Measurements from ENCODE around the gene ZFYVE16. TPM values are rescaled to one million over a fixed set of nuclear protein-coding genes. Genes with fewer than 3 reads are reported as not detected.
"Not testable (repeated sequence)": the region's sequence is repeated elsewhere in the genome, so short reads cannot be mapped to it uniquely, and the experiment has no call there.

ZFYVE16 gene
- total RNA-seq, 4 donors from 2014 or later, result 18.2 to 32.2 (median 28.8) TPM

DNA sequence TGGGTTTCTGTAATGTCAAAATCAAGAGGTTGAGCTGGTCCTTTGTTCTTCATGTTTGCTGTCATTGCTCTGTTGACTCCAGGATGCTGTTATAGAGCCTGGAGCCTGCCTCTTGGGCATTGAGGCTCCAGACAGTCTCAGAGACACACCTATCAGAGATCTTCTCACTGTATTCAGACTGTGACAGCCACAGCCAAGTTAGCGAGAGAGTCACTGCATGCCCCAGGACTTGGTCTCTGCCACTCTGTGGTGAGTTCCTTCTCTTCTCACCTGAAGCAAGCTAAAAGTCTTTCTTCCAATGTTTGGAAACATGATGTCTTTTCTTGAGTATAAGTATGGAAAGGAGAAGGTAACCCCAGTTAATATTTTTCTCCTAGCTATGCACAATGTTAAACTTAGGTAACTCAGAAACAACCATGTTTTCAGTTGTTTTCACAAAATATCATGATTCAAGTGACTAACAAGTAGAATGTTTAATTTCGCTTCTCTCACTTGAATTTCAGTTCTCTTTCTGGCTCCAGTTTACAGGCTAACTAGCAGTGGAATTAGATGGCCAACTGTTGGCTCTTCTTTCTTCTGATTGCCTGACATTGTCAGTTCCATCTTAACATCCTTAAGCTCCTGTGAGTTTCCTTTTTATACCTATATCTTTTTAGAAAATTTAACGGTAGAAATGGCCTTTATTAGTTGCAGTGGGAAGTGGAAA lies 20.6 kb upstream of the ZFYVE16 start:
- Histone ChIP-seq H3K4me3 (no peak overlapping the region), H3K4me1 (no peaks in the 10 kb centered on the region), H3K27ac (no peak overlapping the region), H3K9me3 (no peaks in the 10 kb centered on the region), H3K36me3 (no peaks in the 10 kb centered on the region), H3K27me3 (no peaks in the 10 kb centered on the region)
- TF ChIP-seq, protein P1, sequence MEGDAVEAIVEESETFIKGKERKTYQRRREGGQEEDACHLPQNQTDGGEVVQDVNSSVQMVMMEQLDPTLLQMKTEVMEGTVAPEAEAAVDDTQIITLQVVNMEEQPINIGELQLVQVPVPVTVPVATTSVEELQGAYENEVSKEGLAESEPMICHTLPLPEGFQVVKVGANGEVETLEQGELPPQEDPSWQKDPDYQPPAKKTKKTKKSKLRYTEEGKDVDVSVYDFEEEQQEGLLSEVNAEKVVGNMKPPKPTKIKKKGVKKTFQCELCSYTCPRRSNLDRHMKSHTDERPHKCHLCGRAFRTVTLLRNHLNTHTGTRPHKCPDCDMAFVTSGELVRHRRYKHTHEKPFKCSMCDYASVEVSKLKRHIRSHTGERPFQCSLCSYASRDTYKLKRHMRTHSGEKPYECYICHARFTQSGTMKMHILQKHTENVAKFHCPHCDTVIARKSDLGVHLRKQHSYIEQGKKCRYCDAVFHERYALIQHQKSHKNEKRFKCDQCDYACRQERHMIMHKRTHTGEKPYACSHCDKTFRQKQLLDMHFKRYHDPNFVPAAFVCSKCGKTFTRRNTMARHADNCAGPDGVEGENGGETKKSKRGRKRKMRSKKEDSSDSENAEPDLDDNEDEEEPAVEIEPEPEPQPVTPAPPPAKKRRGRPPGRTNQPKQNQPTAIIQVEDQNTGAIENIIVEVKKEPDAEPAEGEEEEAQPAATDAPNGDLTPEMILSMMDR (IDR thresholded peaks at IDR 0.05), result no peak
- TF ChIP-seq POLR2A (IDR thresholded peaks at IDR 0.05), result no peak
- no peak for DNase-seq

DNA sequence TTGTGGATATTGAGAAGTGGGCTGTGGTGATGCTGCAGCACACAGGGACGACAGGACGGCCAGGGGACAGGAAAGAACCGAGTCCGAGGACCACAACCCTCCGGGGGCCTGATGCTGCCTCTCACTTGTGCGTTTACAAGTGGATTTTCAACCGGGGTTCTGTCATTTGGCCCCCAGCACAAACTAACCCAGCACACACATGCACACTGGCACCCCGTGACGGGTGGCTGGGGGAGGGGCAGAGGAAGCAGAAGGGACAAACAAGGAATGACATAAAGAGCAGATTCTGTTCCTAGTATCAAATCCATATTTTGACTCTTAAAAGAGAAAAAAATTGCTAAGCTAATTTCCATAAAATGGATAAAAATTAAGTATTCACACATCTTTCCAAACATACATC lies 18.3 kb upstream of the ZFYVE16 start:
- Histone ChIP-seq H3K4me1 (no peaks in the 10 kb centered on the region), H3K27ac (no peak overlapping the region), H3K4me3 (no peak overlapping the region), H3K36me3 (no peaks in the 10 kb centered on the region), H3K27me3 (no peaks in the 10 kb centered on the region), H3K9me3 (no peaks in the 10 kb centered on the region)
- no peak for TF ChIP-seq POLR2A (IDR thresholded peaks at IDR 0.05)
- TF ChIP-seq, protein P1 (IDR thresholded peaks at IDR 0.05), result no peak
- peak in 2 of 3 donors; percentile 20 to 56 for DNase-seq

DNA sequence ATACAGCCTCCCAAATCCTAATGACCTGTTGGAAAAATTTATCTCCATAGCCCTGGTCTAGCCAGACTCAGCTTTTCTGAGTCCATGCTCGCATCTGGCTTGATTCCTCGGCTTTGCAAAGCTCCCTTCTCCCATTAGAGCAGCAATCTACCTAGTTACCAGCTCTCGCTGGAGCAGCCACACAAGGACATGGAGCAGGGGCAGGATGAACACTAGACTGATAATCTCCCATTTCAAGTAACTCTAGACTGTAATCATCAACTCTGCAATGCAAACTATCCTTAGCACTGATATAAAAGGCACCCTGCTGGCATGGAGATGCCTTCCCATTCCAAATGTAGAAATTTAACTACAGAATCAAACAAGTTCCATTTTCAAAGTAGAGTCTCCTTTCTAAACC lies 17.5 kb upstream of the ZFYVE16 start:
- not testable (repeated sequence) for H3K9me3 ChIP-seq, DNase-seq, H3K27ac ChIP-seq, H3K4me1 ChIP-seq, H3K4me3 ChIP-seq, H3K36me3 ChIP-seq, H3K27me3 ChIP-seq

DNA sequence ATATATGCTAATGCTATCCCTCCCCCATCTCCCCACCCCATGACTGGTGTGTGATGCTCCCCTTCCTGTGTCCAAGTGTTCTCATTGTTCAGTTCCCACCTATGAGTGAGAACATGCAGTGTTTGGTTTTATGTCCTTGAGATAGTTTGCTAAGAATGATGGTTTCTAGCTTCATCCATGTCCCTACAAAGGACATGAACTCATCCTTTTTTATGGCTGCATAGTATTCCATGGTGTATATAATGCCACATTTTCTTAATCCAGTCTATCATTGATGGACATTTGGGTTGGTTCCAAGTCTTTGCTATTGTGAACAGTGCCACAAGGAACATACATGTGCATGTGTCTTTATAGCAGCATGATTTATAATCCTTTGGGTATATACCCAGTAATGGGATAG lies 16.6 kb upstream of the ZFYVE16 start:
- H3K36me3 ChIP-seq, DNase-seq, H3K27ac ChIP-seq: not testable (repeated sequence)

DNA sequence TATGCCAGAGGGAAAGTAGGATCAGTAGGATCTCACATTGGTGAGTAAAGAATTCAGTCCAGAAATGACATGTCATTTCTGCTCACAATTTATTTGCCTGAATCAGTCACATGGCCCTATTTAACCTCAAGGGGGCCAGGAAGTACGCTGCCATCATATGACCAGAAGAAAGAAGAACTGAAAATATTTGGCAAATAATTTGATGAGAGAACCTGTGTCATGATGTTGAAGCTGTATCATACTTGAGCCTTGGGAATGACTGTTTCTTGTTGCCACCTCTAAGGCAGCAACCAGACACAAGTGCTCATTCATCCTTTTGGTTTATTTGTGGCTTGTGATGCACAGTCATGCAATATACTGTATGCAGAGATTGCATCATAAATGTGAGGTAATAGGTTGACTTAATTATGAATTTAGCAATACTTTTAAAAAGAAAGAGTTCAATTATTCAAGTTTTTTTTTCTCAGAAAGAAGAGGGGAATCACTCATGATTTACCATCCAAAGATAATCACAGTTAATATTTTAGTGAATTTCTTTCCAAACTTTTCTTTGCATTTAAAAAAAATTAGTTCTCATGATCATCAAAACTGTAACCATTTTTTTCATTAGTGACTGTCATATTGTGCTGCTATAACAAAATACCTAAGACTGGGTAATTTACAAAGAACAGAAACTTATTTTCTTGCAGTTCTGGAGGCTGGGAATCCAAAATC lies 8.2 kb upstream of the ZFYVE16 start:
- H3K27me3 ChIP-seq, result no peaks in the 10 kb centered on the region
- H3K27ac ChIP-seq, result peak overlapping the region in 1 of 4 donors; percentile 44
- no peaks in the 10 kb centered on the region for H3K36me3 ChIP-seq
- TF ChIP-seq, protein P1 (IDR thresholded peaks at IDR 0.05), result peak in 1 of 6 experiments; percentile 20
- TF ChIP-seq POLR2A (IDR thresholded peaks at IDR 0.05), result no peak
- H3K4me1 ChIP-seq, result no peaks in the 10 kb centered on the region
- H3K4me3 ChIP-seq, result no peak overlapping the region
- H3K9me3 ChIP-seq, result no peaks in the 10 kb centered on the region
- peak in 2 of 3 donors; percentile 50 to 54 for DNase-seq

More for the DNA sequence above, 16.6 kb upstream of the ZFYVE16 start:
- H3K4me1 ChIP-seq, H3K9me3 ChIP-seq, H3K4me3 ChIP-seq, H3K27me3 ChIP-seq: not testable (repeated sequence)

GRCh38 chr5:80400368-80400767 lies 7.5 kb upstream of the ZFYVE16 start:
- not testable (repeated sequence) for DNase-seq, H3K27me3 ChIP-seq, H3K36me3 ChIP-seq, H3K4me3 ChIP-seq, H3K4me1 ChIP-seq, H3K9me3 ChIP-seq, H3K27ac ChIP-seq

- no peak for TF ChIP-seq POLR2A (IDR thresholded peaks at IDR 0.05)
- TF ChIP-seq, protein P1 (IDR thresholded peaks at IDR 0.05), result no peak
- no peaks in the 10 kb centered on the region for H3K27me3 ChIP-seq
- H3K9me3 ChIP-seq, result no peaks in the 10 kb centered on the region
- peaks cover 0 to 8% (median 3%) of the 10 kb centered on the region in 4 donors for H3K4me1 ChIP-seq
- no peak overlapping the region for H3K27ac ChIP-seq
- no peak overlapping the region for H3K4me3 ChIP-seq
- DNase-seq, result no peak
- H3K36me3 ChIP-seq, result no peaks in the 10 kb centered on the region
Observed at GRCh38 chr5:80403782-80404181, 4.1 kb upstream of the ZFYVE16 start.

Data from Peyer's patch (tissue), 4 donors.